ENCODE results near the gene SERPINB2.

The SERPINB2 gene

DNA sequence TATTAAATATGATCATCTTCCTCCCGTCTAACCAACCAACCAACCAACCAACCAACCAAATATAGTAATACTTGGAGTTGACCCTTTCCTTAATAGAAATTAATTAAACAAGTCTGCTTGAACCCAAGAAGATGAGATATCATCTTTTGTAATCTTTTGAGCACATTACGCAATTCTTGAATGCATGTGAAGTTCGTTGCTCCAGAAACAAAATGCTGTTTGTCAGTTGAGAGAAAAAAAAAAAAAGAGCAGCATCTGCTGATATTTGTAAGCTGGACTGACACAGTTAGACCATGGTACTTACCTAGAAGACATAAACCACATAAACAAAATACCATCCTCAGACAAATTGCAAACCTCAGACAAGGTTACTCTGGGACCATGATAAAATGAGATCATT lies 9.2 kb upstream of the SERPINB2 start:
- Histone ChIP-seq H3K4me1 (ENCODE audit: insufficient read depth, low read length, severe bottlenecking) (no peaks in the 10 kb centered on the region), H3K9me2 (ENCODE audit: low read depth, low read length) (no peaks in the 10 kb centered on the region), H3K36me3 (ENCODE audit: insufficient read depth, low read length) (no peaks in the 10 kb centered on the region), H3K9ac (ENCODE audit: low read length) (no peak overlapping the region), H3K27me3 (ENCODE audit: insufficient read depth, low read length) (no peaks in the 10 kb centered on the region), H3K4me2 (ENCODE audit: low read length) (no peak overlapping the region), H4K20me1 (ENCODE audit: insufficient read depth, low read length) (no peaks in the 10 kb centered on the region), H3K4me3 (ENCODE audit: low read depth, low read length, poor library complexity, severe bottlenecking) (no peak overlapping the region), H3K79me2 (ENCODE audit: insufficient read depth, low read length) (no peaks in the 10 kb centered on the region), H2AFZ (ENCODE audit: low read length) (no peak overlapping the region), H3F3A (ENCODE audit: insufficient read depth, low read length) (no peaks in the 10 kb centered on the region), H3K9me3 (ENCODE audit: low read length) (no peaks in the 10 kb centered on the region), H3K27ac (ENCODE audit: low read depth, low read length, poor library complexity, severe bottlenecking) (no peak overlapping the region)
- TF ChIP-seq CTCF (IDR thresholded peaks at IDR 0.05; ENCODE audit: low read length): no peak
- no peak for TF ChIP-seq EZH2 (IDR thresholded peaks at IDR 0.05; ENCODE audit: borderline replicate concordance, low read length)

DNA sequence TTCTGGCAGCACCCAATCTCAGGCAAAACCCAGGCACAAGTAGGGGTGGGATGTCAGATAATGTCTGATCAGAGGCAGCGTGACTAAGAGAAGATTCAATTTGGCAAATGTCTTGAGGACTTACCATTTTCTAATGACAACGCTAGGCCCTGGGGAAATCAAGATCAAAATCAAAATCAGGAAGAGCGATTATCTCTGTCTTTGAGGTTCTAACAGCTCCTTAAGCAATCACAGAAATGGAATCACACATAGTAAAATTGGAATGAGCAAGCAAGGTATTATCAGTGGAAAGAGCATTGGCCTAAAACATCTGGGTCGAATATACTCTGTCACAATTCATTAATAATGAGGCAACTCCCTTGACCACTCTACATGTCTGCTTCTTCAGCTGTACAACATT lies 8.6 kb upstream of the SERPINB2 start:
- no peaks in the 10 kb centered on the region for H3K79me2 ChIP-seq (ENCODE audit: insufficient read depth, low read length)
- H4K20me1 ChIP-seq (ENCODE audit: insufficient read depth, low read length): no peaks in the 10 kb centered on the region
- H3K9ac ChIP-seq (ENCODE audit: low read length): no peak overlapping the region
- no peak for TF ChIP-seq EZH2 (IDR thresholded peaks at IDR 0.05; ENCODE audit: borderline replicate concordance, low read length)
- TF ChIP-seq CTCF (IDR thresholded peaks at IDR 0.05; ENCODE audit: low read length): no peak
- no peaks in the 10 kb centered on the region for H3K9me3 ChIP-seq (ENCODE audit: low read length)
- H3K27ac ChIP-seq (ENCODE audit: low read depth, low read length, poor library complexity, severe bottlenecking): no peak overlapping the region
- no peaks in the 10 kb centered on the region for H3K36me3 ChIP-seq (ENCODE audit: insufficient read depth, low read length)
- H3K9me2 ChIP-seq (ENCODE audit: low read depth, low read length): no peaks in the 10 kb centered on the region
- H2AFZ ChIP-seq (ENCODE audit: low read length): no peak overlapping the region
- H3K4me1 ChIP-seq (ENCODE audit: insufficient read depth, low read length, severe bottlenecking): no peaks in the 10 kb centered on the region
- H3K27me3 ChIP-seq (ENCODE audit: insufficient read depth, low read length): no peaks in the 10 kb centered on the region
- H3K4me3 ChIP-seq (ENCODE audit: low read depth, low read length, poor library complexity, severe bottlenecking): no peak overlapping the region
- H3K4me2 ChIP-seq (ENCODE audit: low read length): no peak overlapping the region
- no peaks in the 10 kb centered on the region for H3F3A ChIP-seq (ENCODE audit: insufficient read depth, low read length)

DNA sequence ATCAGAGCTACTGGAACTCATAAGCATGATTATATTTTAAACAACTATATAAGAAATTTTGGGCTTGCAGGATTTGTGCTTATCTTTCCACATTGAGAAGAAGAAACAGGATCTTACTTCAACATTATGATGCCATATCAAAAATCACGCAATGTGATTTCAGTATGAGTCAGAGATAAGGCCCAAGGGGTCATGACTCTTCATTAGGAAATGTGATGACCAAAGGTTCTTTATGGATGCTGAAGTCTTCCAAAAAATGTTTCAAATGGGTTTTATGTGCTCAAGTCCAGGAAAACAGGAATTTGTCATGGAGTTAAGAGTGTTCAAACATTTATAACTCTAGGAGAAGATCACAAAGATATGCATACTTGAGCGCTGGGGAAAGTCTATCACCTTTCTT lies 7.8 kb upstream of the SERPINB2 start:
- Histone ChIP-seq H3K4me3 (ENCODE audit: low read depth, low read length, poor library complexity, severe bottlenecking) (no peak overlapping the region), H3K9me3 (ENCODE audit: low read length) (no peaks in the 10 kb centered on the region), H3K9me2 (ENCODE audit: low read depth, low read length) (no peaks in the 10 kb centered on the region), H4K20me1 (ENCODE audit: insufficient read depth, low read length) (no peaks in the 10 kb centered on the region), H3K9ac (ENCODE audit: low read length) (no peak overlapping the region), H3K27ac (ENCODE audit: low read depth, low read length, poor library complexity, severe bottlenecking) (no peak overlapping the region), H3K79me2 (ENCODE audit: insufficient read depth, low read length) (no peaks in the 10 kb centered on the region), H2AFZ (ENCODE audit: low read length) (no peak overlapping the region), H3K4me1 (ENCODE audit: insufficient read depth, low read length, severe bottlenecking) (no peaks in the 10 kb centered on the region), H3K36me3 (ENCODE audit: insufficient read depth, low read length) (no peaks in the 10 kb centered on the region), H3K27me3 (ENCODE audit: insufficient read depth, low read length) (no peaks in the 10 kb centered on the region), H3F3A (ENCODE audit: insufficient read depth, low read length) (no peaks in the 10 kb centered on the region), H3K4me2 (ENCODE audit: low read length) (no peak overlapping the region)
- TF ChIP-seq CTCF (IDR thresholded peaks at IDR 0.05; ENCODE audit: low read length): no peak
- no peak for TF ChIP-seq EZH2 (IDR thresholded peaks at IDR 0.05; ENCODE audit: borderline replicate concordance, low read length)
